Measurements from ENCODE around the gene C1QTNF5. TPM values are rescaled to one million over a fixed set of nuclear protein-coding genes. Genes with fewer than 3 reads are reported as not detected.

C1QTNF5 gene
- total RNA-seq, 1 experiment from 2014 or later, result not detected

DNA sequence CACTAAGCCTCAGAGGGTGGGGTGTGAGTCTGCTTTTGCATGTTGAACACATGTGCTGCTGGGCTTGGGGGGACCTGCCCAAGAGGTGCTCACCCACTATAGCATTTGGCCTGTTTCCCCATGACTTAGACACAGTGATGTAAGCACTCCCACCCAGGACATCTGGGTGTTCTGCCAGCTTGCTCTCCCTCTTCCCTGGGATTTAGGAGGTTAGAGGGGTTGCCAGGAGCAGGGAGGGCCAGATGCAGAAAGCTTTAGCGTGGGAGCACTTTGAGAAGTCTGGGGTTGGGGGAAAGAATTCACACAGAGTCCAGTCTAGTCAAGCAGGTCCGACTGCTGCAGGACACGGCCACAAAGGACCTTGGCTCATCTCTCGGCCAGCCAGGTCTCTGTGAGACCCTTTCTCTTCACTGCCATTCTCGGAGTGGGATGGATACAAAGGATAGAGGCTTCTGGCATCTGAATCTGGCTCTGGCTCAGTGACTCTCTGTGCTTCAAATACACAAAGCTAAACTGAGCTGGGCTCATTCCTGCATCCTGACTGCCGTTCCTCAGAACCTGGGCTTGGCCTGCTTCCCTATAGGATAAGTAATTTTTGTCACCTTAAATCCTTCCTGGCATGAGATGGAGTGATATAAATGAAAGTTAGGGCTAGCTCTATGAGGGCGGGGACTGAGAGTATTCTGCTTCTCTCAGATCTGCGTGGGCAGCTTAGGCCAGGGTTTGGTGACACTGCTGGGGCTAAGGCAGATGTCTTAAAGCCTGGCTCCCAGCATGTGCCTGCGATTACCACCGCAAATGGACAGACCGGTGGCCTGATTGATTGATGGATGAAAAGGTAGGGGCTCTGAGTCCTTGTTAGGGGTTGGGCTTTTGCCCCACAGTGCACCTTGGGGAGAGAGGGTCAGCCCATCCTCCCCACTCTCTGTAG, 26.3 kb upstream of the C1QTNF5 start:
- TF ChIP-seq, protein P1, sequence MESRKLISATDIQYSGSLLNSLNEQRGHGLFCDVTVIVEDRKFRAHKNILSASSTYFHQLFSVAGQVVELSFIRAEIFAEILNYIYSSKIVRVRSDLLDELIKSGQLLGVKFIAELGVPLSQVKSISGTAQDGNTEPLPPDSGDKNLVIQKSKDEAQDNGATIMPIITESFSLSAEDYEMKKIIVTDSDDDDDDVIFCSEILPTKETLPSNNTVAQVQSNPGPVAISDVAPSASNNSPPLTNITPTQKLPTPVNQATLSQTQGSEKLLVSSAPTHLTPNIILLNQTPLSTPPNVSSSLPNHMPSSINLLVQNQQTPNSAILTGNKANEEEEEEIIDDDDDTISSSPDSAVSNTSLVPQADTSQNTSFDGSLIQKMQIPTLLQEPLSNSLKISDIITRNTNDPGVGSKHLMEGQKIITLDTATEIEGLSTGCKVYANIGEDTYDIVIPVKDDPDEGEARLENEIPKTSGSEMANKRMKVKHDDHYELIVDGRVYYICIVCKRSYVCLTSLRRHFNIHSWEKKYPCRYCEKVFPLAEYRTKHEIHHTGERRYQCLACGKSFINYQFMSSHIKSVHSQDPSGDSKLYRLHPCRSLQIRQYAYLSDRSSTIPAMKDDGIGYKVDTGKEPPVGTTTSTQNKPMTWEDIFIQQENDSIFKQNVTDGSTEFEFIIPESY (IDR thresholded peaks at IDR 0.05; ENCODE audit: extremely low read depth, insufficient replicate concordance, low read length), result no peak
- TF ChIP-seq ELF1 (IDR thresholded peaks at IDR 0.05; ENCODE audit: borderline replicate concordance, low read depth) (no peak), TCF7L2 (IDR thresholded peaks at IDR 0.05; ENCODE audit: borderline replicate concordance, extremely low read depth, insufficient read depth, insufficient read length) (no peak), JUND (IDR thresholded peaks at IDR 0.05) (no peak), POLR2AphosphoS5 (IDR thresholded peaks at IDR 0.05; ENCODE audit: low read depth, low read length) (no peak), FOSL1 (IDR thresholded peaks at IDR 0.05; ENCODE audit: low read depth) (no peak), CEBPB (IDR thresholded peaks at IDR 0.05; ENCODE audit: low read depth) (no peak), EZH2 (IDR thresholded peaks at IDR 0.05) (no peak), SP1 (IDR thresholded peaks at IDR 0.05; ENCODE audit: low read depth) (no peak)
- TF ChIP-seq, protein P2, sequence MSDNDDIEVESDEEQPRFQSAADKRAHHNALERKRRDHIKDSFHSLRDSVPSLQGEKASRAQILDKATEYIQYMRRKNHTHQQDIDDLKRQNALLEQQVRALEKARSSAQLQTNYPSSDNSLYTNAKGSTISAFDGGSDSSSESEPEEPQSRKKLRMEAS (IDR thresholded peaks at IDR 0.05), result no peak
- POLR2A ChIA-PET, result interaction anchor here (0.6 kb wide), 1 partner anchor 795 kb away, joined by 5 read pairs; the partner anchor contains the start of gene ARCN1
- H3K27me3 ChIP-seq (ENCODE audit: insufficient read depth, low read length), result peaks cover 6% of the 10 kb centered on the region; the same call in 1 of the 2 replicates
- no peak overlapping the region for H3K9ac ChIP-seq (ENCODE audit: low read length)
- BruUV-seq (replicated peaks), result no TSS peak
- no peak overlapping the region for H3K27ac ChIP-seq (ENCODE audit: low read depth, low read length)
- no peaks in the 10 kb centered on the region for H4K20me1 ChIP-seq (ENCODE audit: insufficient read depth)
- H2AFZ ChIP-seq (ENCODE audit: low read depth, low read length, poor library complexity, severe bottlenecking), result no peak overlapping the region
- ATAC-seq (no peak), DNase-seq (ENCODE audit: low read depth, low spot score) (no peak)
- H3K4me3 ChIP-seq (replicated peaks in 1 of 2; ENCODE audit: low read depth in 1 of 2, low read length in 2 of 2), result no peak overlapping the region
- H3K36me3 ChIP-seq (ENCODE audit: control insufficient read depth in 1 of 2, insufficient read depth in 2 of 2, low read length in 2 of 2), result no peaks in the 10 kb centered on the region
- RAD21 ChIA-PET (ENCODE audit: low non-redundant PET in 1 of 2, low total read pairs in 2 of 2, uncharacterized antibody in 2 of 2, unreplicated experiment in 2 of 2), result no interaction called here
- peaks cover 42 to 65% of the 10 kb centered on the region in 2 experiments for H3K4me1 ChIP-seq (ENCODE audit: control insufficient read depth in 1 of 2, insufficient read depth in 2 of 2, low read length in 2 of 2)
- H3K9me2 ChIP-seq (ENCODE audit: insufficient read depth), result no peaks in the 10 kb centered on the region
- CTCF ChIA-PET, result interaction anchor here (2.2 to 3.4 kb wide), 2 partner anchors 11 to 14 kb away, joined by 16 to 24 read pairs; partner anchors contain the start of gene USP2
- no peaks in the 10 kb centered on the region for H3K9me3 ChIP-seq (ENCODE audit: control insufficient read depth in 1 of 2, insufficient read depth in 1 of 2, low read depth in 1 of 2, low read length in 2 of 2)
- H3K4me2 ChIP-seq (ENCODE audit: low read length), result no peak overlapping the region
- H3K79me2 ChIP-seq (ENCODE audit: insufficient read depth, low read length), result no peaks in the 10 kb centered on the region
- intact Hi-C loops (cut with micrococcal nuclease), result no loop called here
